C1 segment of cervical spinal cord (tissue), 14 donors: ENCODE data around the gene U2AF1L4.
A peak's percentile ranks its signal among the peaks of the same experiment; 100 is the strongest.

Experiments
- DNase-seq, 14 donors: peaks; one replicate each; lab custom pipeline; 2025; lab: John Stamatoyannopoulos, UW

U2AF1L4 gene

GRCh38 chr19:35757749-35758608, 12.8 kb upstream of the U2AF1L4 start, which contains the start of gene PROSER3:
PROSER3 (plus strand) TSS chr19:35758176; CDS start chr19:35758216, 40 bp downstream.
- DNase-seq = peak; percentile 74 to 99 (median 97)

GRCh38 chr19:35757231-35757748, 12.1 kb upstream of the U2AF1L4 start:
- peak in 6 of 14 donors; percentile 34 to 87 (median 76) for DNase-seq

DNA sequence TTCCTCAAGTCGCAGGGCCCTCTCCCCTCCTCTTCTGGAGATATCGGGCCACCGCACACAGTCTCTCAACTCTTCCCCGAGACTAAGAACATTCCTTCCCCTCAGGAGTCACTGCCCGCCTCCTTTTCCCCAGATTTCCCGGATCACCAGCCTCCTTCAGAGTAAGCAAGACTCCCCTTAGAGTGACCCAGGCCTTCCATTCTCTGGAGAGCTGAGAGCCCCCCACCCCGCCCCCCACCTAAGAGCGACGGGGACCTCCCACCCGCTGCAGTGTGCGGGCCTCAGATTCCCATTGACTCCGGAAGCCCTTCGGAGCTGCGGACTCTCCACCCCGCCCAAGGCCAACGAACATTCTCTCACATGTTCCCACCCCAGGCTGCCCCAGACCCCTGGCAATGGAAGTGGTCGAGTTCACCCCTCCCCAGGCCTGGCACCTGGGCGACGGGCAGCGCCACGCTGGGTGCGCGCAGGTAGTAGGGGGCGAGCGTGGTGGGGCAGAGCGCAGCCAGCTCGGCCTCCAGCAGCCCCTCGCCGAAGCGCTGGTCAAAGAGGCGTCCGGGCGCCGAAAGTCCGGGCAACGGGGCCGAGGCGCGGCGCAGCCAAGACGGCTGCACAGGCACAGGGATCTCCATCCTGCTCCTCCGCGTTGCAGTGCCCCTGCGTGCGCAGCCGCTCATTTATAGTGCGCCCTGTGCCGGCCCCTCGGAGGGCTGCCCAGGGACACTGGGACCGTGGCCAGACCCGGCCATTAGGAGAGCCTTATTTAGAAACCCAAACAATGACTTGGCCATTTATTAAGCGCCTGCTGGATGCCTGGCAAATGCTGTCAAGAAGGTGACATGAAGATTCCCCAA, 11.4 kb upstream of the U2AF1L4 start, which contains the start of gene HSPB6:
TSS of gene HSPB6 (minus strand) at position 653 of the 854 bp plus-strand sequence. CDS start at position 632, 21 bp downstream.
- peak in 7 of 14 donors; percentile 16 to 66 (median 40) for DNase-seq

- DNase-seq = no peak
Measured at GRCh38 chr19:35755550-35756376, 10.5 kb upstream of the U2AF1L4 start.

DNA sequence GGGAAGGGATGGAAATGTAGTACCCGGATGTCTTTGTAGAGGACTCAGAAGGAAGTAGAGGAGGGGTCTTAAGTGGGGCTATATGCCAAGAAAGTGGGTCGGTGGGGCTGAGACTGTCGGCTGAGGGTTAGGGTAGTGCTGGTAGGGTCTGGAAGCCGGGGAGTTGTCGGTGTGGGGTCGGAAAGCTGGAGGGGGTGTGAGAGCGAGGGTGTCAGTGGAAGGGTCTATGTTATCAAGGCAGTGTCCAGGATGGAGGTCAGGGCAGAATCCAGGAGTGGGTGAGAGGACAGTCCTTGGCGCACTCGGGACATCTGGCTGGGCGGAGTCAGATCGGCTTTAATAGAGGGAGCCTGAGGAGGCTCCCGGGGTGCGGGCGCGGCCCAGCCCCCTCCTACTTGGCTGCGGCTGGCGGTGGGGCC, 9.9 kb upstream of the U2AF1L4 start:
- no peak for DNase-seq

- DNase-seq = no peak
Measured at GRCh38 chr19:35754370-35755130, 9.3 kb upstream of the U2AF1L4 start.

DNA sequence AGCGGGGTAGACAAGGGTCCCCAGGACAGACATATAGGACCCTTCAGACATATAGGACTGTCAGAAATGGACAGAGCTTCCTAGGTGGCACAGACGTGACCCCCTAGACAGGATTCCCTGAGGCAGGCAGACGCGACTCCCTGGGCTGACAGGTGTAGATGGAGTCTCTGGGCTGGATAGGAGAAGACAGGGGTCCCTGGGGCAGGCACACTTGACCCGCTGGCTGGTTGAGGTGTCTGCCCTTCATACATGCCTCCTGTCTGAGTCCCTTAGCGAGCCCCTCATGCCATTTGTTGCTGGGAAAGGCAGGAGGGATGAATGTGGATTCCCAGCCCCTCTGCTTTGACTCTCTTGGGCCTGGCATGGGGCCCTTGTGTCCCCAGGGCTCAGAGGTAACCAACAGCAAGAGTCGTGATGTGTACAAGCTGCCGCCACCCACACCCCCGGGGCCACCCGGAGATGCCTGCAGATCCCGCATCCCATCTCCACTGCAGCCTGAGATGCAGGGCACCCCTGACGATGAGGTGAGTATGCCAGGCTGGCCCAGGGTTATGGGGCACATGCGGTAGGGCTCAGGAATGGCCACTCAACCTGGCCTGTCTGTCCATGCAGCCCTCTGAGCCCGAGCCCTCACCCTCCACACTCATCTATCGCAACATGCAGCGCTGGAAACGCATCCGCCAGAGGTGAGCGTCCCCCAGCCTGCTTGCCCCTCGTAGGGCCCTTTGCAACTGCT, 8.6 kb upstream of the U2AF1L4 start:
- DNase-seq = no peak

- DNase-seq = no peak
Measured at GRCh38 chr19:35752746-35753350, 7.6 kb upstream of the U2AF1L4 start.

GRCh38 chr19:35751839-35752745, 6.9 kb upstream of the U2AF1L4 start:
- no peak for DNase-seq

DNA sequence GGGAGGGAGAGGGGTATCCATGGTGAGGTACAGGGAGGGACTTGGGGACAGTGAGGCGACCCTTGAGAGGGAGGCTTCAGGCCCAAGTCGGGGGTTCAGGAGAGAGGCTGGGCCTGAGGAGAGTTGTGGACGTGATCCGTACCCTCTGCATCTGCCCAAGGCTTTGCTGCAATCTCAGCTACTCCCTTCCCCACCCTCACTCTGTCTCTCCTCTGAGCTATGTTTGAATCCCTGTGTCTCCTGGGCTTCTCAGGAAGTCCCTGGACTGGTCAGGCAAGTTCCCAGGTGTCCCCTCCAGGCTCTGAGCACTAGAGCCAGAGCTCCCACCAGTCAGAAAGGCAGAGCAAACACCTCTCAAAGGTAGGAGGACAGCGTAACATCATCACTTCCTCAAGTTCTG, 4.9 kb upstream of the U2AF1L4 start:
- DNase-seq = no peak

- peak; percentile 91 to 100 (median 98) for DNase-seq
Measured at GRCh38 chr19:35748106-35749020, 3.1 kb upstream of the U2AF1L4 start, which contains the start of gene LIN37. LIN37 (plus strand) TSS chr19:35748576; CDS start chr19:35748725, 149 bp downstream.

GRCh38 chr19:35746531-35746930, 1.3 kb upstream of the U2AF1L4 start:
- no peak for DNase-seq

DNA sequence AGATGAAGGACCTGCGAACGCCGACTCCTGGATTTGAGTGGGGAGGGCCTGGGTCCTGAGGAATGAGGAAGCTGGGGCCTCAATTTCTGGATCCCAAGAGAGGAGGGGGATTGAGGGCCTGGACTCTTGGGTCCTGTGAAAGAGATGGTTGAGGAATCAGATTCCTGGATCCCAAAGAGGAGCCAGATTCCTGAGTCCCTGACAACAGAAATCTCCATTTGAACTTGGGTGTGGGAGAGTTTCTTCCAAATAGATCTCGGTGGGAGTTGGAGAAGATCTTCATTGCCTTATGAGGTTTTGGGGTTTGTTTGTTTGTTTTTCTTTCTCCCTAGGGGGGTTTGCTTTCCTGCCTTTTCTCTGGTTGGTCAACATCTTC, 857 bp upstream of the U2AF1L4 start:
- DNase-seq = no peak

GRCh38 chr19:35744430-35745327, 539 bp downstream of the U2AF1L4 start:
- DNase-seq = peak; percentile 37 to 94 (median 88)

DNA sequence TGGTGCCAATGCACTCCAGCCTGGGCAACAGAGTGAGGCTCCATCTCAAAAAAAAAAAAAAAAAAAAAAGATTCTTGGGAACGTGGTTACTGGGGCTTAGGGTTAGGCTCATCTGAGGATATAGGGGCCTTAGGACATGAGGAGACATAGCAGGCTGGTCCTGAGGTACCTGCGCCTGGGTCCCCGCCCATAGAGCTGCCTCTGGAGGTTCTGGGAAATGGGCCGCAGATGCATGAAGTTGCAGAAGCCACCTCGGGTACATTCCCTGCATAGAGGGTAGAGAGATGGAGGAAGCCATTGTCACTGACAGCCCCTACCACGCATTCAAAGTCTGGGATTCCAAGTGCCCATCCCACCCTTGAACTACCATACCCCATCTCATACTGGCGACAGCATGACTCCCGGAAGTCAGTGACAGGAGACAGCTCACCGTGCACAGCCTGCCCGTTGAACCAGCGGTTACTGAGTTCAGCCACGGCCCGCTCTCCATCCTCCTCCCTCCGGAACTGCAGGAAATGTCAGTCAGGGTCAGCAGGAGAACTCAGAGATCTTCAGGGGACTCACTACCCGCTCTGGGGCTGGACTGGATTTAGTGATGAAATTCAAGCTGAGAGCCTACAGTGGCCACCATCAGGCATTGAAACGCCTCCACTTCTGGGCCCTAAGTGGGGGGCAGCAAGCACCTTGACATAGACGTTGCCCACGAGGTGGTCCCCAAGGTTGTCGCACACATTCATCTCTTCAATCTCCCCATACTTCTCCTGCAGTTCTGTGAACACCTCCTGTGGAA, 1.4 kb downstream of the U2AF1L4 start:
- no peak for DNase-seq
